HG03354 (cell line): Measurements from ENCODE around the gene GPR65.

Experiments
- ATAC-seq: cut with Tn5 transposase; IDR thresholded peaks from one replicate; pipeline ENCODE4 v1.9.1; 2021; ENCODE audit warnings: mild to moderate bottlenecking; ENCODE audit not compliant: unreplicated experiment, poor library complexity, severe bottlenecking

Gene GPR65, protein sequence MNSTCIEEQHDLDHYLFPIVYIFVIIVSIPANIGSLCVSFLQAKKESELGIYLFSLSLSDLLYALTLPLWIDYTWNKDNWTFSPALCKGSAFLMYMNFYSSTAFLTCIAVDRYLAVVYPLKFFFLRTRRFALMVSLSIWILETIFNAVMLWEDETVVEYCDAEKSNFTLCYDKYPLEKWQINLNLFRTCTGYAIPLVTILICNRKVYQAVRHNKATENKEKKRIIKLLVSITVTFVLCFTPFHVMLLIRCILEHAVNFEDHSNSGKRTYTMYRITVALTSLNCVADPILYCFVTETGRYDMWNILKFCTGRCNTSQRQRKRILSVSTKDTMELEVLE

DNA sequence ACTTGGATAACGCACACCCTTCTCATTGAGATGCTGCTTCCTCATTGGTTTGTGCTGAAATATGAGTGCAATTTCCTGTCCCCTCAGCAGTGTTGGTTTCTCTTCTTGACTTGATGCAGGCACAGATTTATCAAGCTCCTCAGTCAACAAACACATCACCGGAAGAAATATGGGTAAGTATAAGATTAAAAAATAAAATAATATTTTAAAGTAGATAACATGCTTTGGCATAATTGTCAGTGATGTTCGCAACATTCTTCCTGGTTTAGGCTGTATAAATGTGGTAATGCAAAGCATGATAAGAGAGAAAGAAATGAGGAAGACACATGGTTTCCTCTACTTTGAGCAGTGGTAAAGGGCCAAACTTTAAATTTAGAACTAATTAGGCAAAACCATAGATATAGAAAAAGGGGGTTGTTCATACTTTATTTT lies at the start of gene GPR65:
TSS of gene GPR65 (plus strand) at position 86 of the 432 bp plus-strand sequence. CDS start 5,713 bp downstream, outside the sequence.
- peak; percentile 81 for ATAC-seq

DNA sequence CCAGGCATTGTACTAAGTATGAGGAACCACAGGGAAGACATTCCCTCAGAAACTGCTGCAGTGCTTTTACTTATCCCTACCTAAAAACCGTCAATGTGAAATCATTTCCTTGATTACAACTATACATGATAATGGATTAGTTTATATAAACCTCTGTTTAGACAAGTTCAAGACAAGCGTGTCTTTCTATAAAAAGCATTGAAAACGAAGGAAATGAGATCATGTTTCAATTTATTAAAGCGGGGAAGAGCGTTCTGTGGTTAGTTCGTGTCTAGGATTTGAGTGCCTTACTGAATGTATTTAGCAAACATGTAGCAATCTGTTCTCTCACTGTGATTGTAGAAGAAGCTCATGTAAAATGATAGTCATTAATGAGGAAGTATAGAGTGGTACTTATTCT lies 49.4 kb upstream of the GPR65 start:
- no peak for ATAC-seq

DNA sequence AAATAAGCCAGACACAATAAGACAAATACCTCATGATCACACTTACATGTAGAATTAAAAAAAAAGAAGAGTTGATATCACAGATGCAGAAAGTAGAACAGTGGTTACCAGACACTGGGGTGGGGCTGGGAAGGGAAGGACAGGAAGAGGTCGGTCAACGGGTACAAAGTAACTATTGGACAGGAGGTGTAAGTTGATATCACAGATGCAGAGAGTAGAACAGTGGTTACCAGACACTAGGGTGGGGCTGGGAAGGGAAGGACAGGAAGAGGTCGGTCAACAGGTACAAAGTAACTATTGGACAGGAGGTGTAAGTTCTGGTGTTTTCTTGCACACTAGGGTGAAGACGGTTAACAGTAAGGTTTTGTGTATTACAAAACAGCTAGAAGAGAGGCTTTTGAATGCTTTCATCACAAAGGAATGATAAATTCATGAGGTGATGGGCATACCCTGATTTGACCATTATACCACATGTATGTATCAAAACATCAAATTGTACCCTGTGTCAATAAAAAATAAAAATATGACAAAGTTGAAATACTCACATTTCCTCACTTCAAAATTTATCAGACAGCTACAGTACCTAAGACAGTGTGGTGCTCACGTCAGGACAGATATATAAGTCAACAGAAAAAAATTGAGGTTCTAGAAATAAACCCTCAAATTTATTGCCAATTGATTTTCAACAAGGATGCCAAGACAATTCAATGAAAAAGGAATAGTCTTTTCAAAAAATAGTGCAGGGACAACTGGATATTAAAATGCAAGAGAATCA lies 44.7 kb upstream of the GPR65 start:
- ATAC-seq, result no peak

DNA sequence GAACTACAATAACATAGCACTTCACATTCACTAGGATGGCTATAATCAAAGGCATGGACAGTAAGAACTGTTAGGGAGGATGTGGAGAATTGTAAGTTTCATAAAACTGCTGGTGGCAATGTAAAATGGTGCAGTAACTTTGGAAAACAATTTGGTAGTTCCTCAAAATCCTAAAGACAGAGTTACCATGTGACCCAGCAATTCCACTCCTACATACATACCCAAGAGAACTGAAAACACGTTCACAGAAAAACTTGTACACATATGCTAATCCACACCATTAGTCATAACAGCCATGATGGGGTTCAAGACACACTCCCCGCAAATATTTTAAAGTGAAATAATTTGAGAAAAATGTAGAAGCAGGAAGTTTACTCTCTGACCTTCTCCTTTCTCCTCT lies 43.7 kb upstream of the GPR65 start:
- no peak for ATAC-seq

DNA sequence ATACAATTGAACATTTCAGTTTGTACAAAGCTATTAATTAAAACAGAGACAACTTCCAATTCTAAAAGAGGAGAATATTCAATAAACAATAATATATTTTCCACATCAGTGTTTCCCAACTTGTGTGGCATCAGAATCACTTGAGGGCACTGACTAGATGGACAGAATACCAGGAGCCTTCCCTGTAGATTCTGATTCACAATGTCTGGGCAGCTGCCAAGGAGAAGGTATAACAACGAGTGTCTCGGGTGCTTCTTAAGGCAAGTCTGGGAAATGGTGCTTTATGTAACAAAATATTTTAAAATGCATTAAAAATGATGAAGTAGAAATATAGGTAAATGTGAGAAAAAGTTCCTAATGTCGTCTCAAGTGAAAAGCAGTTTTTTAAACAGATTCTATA lies 38.1 kb upstream of the GPR65 start:
- no peak for ATAC-seq

DNA sequence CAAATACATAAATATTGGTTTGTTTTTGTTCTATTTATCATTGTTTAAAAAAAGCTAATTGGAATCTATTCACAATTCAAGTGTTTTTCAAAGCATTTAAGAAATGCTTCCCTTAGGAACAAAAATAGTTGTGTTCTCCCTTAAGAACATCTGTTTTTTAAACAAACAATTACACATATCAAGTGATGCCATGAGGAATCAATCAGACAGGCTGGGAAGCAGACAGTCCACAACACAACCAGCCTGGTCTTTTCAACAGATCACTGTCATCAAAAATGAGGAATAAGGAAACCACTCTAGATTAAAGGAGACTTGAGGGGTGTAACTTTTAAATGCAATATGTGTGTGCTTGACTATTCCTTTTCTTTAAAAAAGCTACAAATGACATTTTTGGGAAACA lies 37.4 kb upstream of the GPR65 start:
- no peak for ATAC-seq

DNA sequence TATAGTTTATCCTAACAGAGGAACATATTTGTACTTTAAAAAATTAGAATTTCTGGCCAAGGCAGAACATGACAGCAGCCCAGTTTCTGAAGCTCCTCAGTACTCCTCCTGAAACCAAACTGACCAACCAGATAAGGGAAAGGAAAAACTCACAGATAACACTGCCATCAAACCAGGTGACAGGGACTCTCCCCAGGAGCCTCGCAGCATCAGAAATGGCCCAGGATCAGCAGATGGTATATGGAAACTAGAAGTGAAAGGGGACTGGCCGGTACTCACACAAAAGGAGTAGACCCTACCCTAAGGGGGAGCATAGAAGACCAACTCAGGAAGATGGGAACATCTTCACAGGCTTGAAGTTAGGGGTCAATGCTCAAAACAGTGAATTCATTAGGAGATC lies 33.9 kb upstream of the GPR65 start:
- peak; percentile 89 for ATAC-seq

DNA sequence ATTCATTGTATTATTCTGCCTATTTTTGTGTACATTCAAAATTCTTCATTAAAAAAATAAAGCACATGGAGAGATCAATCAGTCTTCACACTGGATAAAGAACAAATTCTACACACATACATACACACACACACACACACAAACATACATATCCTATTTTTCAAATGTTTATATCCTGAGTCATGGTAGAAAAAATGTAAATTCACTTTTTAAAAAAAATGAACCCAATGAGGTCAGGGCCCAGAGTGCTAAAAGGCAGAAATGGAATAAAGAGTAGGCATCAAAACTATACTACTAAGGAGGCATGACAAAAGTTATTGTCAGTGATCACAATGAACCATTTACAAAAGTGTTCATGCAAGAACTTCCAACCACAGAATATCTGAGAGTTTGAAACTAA lies 29.3 kb upstream of the GPR65 start:
- no peak for ATAC-seq

DNA sequence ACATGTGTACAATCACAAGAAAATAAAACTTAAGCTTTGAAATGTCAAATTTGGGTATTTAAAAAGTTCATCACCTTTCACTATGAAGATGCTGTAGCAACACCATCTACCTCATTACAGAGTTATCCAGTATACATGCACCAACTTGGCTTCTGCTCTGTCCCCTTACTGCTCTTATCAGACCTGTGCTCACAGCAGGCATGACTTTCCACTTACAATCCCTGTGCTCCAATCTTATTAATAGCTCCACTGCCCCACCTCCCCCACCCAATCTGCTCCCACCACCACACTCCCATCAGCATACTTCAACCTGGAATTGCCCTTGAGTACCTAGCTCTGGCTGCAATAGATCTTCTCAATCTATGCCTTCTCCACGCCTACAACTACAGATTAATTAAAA lies 25.2 kb upstream of the GPR65 start:
- ATAC-seq, result no peak

DNA sequence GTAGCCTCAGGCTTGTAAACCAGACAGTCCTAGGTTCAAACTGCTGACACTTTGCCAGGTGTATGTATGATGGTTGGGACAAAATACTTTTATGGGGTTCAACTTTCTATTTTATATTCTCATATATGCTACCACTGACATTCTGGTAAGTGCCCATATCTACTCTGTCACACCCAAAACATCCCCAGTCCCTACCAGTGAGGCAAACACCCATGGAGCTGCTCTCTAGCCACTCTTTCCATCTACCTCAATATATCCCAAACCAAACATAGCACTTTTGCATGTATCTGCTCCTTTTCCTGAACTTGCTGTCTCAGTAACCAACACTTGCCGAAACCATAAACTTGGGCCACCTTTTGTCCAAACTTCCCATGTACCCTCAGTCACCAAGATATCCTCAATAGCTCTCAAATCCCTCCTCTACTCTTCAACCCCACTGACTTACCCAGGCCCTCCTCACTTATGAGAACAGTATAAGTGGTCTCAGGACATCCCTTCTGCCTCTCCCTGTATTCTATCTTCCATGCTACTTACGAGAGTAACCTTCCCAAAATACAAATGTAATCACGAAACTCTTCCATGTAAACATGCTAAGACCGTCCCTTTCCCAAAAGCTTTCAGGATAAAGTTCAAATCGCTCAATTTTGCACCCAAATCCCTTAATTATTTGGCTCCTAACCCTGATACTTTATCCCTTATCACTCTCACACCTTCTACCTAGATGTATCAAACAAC lies 15.5 kb upstream of the GPR65 start:
- no peak for ATAC-seq

DNA sequence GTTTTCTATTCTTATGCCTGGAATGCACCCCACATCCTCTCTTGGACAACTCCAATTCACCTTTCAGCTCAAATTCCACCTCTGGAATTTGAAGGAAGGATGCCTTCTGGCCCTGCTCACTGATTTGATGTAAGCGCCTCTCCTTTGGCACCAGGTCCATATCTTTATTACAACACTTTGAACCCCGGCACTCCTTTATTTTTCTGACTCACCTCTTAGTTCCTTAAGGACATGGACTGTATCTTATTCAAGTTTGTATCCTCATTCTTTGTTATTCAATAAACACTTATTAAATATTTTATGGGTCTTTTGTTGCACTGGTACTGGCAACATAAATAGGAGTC lies 15.0 kb upstream of the GPR65 start:
- ATAC-seq, result no peak

DNA sequence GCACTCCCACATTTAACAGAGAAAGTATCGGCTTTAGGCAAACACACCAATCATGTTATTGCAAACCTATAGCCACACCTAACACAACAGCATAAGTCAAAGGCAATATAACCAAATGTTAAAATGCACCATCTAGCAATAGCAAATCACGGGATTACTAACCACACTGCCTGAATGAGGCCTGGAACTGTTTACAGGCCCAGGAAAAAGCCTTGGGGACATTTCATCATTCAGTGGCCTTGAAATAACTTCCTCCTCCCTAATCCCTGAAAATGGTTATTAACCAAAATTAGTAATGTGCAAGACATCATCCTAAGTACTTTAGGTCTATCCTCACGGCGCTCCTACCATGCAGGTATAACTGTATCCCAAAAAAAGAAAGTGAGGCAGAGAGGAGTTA lies 14.3 kb upstream of the GPR65 start:
- ATAC-seq, result no peak

DNA sequence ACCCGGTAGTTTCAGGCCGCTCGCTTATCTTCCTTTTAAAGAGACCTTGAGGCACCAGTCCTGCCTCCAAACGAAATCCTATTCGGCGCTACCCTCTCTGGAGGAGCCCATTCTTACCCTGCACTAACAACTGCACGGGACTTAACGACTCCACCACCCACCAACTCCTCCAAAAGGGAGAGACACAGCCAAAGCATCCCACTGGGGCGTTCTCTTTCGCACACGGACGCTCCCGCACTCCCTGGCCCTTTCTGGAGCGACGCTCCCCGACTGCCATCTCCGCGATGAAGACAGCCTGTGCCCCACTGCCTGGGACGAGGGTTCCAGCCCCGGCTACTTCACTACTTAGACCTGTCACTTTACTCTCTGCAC lies 12.6 kb upstream of the GPR65 start:
- ATAC-seq, result no peak

DNA sequence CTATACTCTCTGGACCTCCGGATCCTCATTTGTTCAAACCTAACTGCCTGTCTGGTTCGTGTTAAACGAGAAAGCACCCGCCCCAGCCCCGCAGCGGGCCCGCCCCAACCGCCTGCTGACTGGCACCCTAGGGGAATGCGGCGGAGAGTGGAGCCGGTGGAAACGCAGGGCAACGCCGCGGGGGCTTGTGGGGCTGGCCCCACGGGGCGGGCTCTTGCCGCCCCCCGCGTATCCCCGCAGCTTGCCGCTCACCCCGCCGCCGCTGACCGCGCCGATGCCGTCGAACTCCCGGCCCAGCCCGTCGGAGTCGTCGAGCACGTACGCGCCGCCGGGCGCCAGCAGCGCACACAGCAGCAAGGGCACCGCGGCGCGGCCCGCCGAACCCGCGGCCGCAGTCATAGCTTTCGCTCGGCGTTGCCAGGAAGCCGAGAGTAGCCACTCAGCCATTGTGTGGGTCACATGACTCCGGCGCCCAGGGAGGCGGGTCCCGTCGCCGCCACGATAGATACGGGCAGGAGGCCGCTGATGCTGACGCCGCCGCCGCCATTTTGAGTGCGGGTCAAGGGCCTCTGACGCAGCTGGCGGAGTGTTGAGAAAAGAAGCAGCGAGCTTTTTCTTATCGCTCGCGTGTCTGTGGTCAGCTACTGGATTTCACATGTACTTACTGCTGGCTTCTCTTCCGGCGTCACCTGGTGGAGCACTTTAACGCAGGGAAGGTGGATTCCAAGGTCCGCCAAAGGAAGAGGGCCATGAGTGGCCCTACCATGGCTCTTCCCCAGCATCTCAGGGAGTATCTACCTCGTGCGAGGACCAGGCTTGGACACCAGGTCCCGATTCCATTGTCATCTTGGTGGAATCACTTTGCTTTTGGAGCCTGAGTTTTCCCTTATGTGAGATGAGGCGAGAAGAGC lies 12.0 kb upstream of the GPR65 start, which contains the start of gene GALC:
TSS of gene GALC (minus strand) at position 465 of the 911 bp plus-strand sequence. CDS start at position 447, 18 bp downstream.
- ATAC-seq, result peak; percentile 92

DNA sequence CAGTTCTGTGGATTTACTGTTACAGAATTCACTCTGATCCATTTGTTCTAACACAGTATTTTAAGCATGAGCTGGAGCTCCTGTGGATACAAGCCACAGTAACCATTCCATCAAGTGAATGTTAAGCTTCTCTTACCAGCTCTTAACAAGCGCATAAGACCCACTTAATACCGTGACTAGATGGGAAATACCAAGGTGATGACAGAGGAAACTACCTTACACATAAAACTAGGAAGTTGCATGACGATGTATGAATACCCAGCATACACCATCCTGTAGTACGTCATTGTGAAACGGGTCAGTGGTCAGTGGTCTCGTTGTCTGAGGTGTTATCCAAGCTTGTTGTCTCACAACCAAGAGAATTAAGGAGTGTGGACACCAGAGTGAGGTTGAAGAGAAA lies 10.0 kb upstream of the GPR65 start:
- ATAC-seq, result peak; percentile 35

DNA sequence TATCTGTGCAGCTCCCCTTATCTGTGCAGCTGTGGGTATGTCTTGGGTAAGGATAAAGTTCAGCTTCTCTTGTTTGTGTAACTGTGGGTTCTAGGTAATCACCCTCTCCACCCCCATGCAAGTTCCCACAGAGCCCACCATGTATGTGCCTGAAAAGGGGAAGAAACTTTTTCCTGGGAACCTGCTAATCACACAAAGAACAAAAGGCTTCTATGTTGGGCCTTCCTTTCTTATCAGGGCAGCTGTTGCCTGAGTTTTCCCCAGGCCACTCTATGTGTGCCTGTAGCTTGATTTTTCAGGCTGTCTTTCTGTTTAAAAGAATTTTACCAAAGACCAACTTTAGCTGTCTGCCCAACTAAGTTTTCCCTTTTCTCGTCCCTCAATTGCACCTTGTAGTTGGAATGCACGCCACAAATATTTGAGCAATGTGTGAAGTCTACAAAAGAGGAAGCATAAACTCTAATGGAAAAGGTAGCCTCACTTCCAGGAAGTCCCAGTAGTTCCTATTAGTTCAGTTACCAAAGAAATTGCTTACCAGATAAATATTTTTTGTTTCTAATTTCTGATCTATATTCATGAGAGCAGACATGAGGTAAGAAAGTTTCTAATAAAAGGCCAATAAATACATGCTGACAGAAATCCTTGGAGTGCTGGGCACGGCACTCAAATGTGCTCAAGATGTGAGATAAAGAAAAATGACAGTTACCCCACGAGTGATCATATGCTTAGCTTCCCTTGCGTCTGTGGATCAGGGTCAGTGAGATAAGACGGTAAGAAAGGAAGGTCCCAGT lies 9.2 kb upstream of the GPR65 start:
- no peak for ATAC-seq

DNA sequence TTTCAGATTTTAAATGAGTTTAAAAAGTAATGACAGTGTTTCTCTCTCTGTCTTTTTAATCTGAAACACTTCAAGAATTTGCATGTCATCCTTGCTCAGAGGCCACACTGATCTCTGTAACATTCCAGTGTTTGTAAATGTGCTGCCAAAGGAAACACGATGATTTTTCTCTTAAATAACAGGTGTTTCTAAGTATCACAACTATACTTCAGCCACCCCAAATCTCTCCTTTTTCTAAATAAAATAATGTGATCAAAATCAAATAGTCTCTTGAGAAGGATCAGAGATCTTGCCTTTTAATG lies 8.7 kb upstream of the GPR65 start:
- no peak for ATAC-seq

DNA sequence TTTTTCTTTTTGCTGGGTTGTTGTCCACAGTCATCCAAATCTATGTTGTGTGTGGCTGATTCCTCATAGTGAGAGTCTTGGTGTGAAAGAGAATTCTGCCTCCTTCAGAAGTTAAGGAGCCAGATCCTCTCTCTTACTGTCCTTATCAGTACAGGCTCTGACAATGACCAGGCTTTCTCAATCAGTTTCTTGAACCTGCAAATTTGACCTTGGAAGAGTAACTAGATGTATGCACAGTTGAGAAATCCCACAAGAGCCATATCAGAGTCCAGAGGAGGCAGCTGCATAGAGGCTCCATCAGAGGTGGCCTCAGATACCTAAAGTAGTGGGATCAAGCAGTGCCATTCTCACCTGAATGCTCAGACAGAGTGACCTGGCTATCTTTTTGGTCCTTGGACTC lies 6.5 kb upstream of the GPR65 start:
- no peak for ATAC-seq

DNA sequence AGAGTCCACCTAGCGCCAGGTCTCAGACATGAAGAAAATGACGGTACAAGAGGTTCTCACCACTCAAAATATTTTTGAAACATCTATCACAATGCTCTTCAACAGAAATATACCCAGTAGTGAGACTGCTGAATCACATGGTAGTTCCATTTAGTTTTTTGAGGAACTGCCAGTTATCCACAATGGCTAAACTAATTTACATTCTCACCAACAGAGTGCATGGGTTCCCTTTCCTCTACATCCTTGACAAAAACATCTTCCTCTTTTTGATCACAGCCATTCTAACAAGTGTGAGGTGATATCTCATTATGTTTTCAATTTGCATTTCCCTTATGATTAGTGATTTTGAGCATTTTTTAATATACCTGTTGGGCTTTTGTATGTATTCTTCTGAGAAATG lies 5.7 kb upstream of the GPR65 start:
- ATAC-seq, result no peak
